ENCODE measurements around the gene FXYD5. TPM values are rescaled to one million over a fixed set of nuclear protein-coding genes. Genes with fewer than 3 reads are reported as not detected.
A peak's percentile ranks its signal among the peaks of the same experiment; 100 is the strongest.

FXYD5 gene
- total and polyA plus RNA-seq, 12 donors: 13.9 to 67.4 (median 19.3) TPM

DNA sequence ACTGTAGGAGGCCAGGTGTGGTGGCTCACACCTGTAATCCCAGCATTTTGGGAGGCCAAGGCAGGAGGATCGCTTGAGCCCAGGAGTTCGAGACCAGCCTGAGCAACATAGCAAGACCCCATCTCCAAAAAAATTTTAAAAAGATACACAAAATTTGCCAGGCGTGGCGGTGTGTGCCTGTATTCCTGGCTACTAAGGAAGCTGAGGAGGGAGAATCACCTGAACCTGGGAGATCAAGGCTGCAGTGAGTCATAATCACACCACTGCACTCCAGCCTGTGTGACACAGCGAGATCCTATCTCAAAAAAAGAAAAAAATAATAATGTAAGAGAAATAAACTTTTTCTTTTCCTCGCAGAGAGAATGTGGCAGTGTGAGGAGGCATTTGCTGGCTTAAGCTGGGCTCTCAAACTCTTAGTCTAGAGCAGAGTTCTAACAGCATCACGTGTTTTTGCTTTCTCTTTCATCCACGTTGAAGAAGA lies 52.9 kb downstream of the FXYD5 start:
- H3K4me3 ChIP-seq: no peak overlapping the region
- DNase-seq (no peak), ATAC-seq (no peak)
- intact Hi-C loops (cut with DNase I): no loop called here
- no peaks in the 10 kb centered on the region for H3K36me3 ChIP-seq
- no peaks in the 10 kb centered on the region for H3K27me3 ChIP-seq
- TF ChIP-seq, protein P1, sequence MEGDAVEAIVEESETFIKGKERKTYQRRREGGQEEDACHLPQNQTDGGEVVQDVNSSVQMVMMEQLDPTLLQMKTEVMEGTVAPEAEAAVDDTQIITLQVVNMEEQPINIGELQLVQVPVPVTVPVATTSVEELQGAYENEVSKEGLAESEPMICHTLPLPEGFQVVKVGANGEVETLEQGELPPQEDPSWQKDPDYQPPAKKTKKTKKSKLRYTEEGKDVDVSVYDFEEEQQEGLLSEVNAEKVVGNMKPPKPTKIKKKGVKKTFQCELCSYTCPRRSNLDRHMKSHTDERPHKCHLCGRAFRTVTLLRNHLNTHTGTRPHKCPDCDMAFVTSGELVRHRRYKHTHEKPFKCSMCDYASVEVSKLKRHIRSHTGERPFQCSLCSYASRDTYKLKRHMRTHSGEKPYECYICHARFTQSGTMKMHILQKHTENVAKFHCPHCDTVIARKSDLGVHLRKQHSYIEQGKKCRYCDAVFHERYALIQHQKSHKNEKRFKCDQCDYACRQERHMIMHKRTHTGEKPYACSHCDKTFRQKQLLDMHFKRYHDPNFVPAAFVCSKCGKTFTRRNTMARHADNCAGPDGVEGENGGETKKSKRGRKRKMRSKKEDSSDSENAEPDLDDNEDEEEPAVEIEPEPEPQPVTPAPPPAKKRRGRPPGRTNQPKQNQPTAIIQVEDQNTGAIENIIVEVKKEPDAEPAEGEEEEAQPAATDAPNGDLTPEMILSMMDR (IDR thresholded peaks at IDR 0.05): no peak
- H3K9me3 ChIP-seq: no peaks in the 10 kb centered on the region
- H3K27ac ChIP-seq: peak overlapping the region in 1 of 10 donors; percentile 81
- WGBS, 2 donors: 91 to 92% methylated on average over 8 of the region's 8 CpGs
- H3K4me1 ChIP-seq: peaks cover 0 to 53% (median 12%) of the 10 kb centered on the region in 9 donors

DNA sequence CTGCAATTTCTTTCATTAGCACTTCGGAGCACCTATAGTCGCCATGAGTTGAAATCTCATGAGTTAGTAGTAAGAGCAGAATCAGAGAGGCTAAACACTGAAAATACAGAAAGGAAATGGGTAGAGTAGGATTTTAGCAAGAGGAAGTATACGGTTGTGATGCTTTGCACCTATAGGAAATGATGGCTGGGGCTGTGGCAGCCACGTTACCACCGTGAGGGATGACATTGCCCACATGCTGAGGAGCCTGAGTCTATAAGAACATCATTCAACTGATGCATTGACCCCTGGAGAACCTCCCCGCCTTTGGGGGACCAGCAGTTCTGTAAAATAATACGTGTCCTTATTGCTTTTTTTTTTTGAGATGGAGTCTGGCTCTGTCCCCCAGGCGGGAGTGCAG lies 53.6 kb downstream of the FXYD5 start:
- 88 to 96% methylated on average over 8 of the region's 8 CpGs for WGBS, 2 donors
- Histone ChIP-seq H3K4me1 (peaks cover 0 to 60% (median 18%) of the 10 kb centered on the region in 9 donors), H3K4me3 (no peak overlapping the region), H3K27me3 (no peaks in the 10 kb centered on the region), H3K27ac (peak overlapping the region in 1 of 10 donors; percentile 81), H3K9me3 (no peaks in the 10 kb centered on the region), H3K36me3 (no peaks in the 10 kb centered on the region)
- DNase-seq (no peak), ATAC-seq (no peak)
- intact Hi-C loops (cut with DNase I): no loop called here
- TF ChIP-seq, protein P1 (IDR thresholded peaks at IDR 0.05): no peak

DNA sequence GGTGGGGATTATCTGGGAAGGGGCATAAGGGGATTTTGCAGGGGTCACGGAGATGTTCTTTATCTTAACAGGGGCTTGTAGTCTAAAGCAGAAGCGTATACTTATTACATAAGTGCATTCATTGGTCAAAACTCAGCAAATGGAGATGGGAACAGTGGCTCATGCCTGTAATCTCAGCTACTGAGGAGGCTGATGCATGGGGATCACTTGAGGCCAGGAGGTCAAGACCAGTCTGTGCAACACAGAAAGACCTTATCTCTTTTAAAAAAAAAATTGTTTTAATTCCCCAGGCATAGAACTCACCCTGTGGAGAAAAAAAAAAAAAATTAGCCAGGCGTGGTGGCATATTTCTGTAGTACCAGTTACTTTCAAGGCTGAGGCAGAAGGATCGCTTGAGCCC lies 55.1 kb downstream of the FXYD5 start:
- WGBS, 2 donors: 77 to 84% methylated on average over 4 of the region's 4 CpGs
- peaks cover 10 to 67% (median 34%) of the 10 kb centered on the region in 9 donors for H3K4me1 ChIP-seq
- DNase-seq: no peak
- no peak overlapping the region for H3K27ac ChIP-seq
- TF ChIP-seq, protein P1 (IDR thresholded peaks at IDR 0.05): no peak
- intact Hi-C loops (cut with DNase I): loop anchor here in 1 of 10 donors (5.0 kb wide), 1 partner anchor 52 kb away; no protein-coding TSS in a partner anchor
- H3K27me3 ChIP-seq: no peaks in the 10 kb centered on the region
- no peaks in the 10 kb centered on the region for H3K9me3 ChIP-seq
- H3K36me3 ChIP-seq: no peaks in the 10 kb centered on the region
- no peak overlapping the region for H3K4me3 ChIP-seq
- no peak for ATAC-seq

DNA sequence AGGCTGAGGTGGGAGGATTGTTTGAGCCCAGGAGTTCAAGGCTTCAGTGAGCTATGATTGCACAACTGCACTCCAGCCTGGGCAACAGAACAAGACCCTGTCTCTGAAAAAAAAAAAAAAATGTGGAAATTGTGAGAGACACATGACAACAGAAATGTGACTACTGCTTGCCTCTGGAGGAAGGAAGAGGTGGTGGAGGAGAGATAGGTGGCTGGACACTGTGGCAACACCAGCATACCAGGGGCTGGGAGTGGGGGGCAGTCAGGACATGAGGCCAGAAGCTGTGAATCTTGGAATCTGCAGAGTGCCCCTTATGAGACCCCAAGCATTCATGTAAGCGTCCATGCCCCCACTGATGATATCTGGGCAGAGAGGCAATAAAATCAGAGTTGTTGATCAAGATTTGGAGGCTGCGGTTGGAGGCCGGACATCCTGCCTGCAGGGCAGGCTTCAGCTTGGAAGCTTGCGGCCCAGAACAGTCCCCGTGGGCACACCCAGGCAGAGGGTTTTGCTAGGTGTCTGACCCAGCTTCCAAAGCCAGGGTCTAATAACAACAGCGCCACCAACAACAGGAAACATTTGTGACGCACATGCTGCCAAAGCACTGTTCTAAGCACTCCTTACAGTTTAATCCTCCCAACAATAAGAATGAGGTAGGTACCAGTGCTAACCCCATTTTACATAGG lies 57.2 kb downstream of the FXYD5 start:
- Histone ChIP-seq H3K36me3 (no peaks in the 10 kb centered on the region), H3K27me3 (no peaks in the 10 kb centered on the region), H3K4me1 (peaks cover 10 to 58% (median 37%) of the 10 kb centered on the region in 9 donors), H3K27ac (peak overlapping the region in 9 of 10 donors; percentile 1 to 87 (median 55)), H3K4me3 (no peak overlapping the region), H3K9me3 (peaks cover 0 to 3% (median 0%) of the 10 kb centered on the region in 11 donors)
- TF ChIP-seq, protein P1 (IDR thresholded peaks at IDR 0.05): peak in 1 of 9 donors; percentile 22
- peak; percentile 50 to 52 for DNase-seq
- peak in 7 of 8 donors; percentile 37 to 72 (median 50) for ATAC-seq
- intact Hi-C loops (cut with DNase I): loop anchor here in 1 of 10 donors (5.0 kb wide), 1 partner anchor 54 kb away; no protein-coding TSS in a partner anchor
- WGBS, 2 donors: 57 to 74% methylated on average over 7 of the region's 7 CpGs
